Progenitor cell of endocrine pancreas (in vitro differentiated cells): ENCODE measurements around the gene UTP14C. TPM values are rescaled to one million over a fixed set of nuclear protein-coding genes. Genes with fewer than 3 reads are reported as not detected.
A peak's percentile ranks its signal among the peaks of the same experiment; 100 is the strongest.

ENCODE experiments used
- DNase-seq: peaks from one replicate; pipeline ENCODE4 v3.0.0; 2021; ENCODE audit warnings: low spot score; ENCODE audit not compliant: unreplicated experiment
- H3K27ac Mint-ChIP-seq: 2 replicates; pipeline ENCODE4 v1.8.0; 2021; ENCODE audit warnings: mild to moderate bottlenecking, moderate library complexity, mixed read lengths
- H3K27me3 Mint-ChIP-seq: 2 replicates; pipeline ENCODE4 v1.8.0; 2021; ENCODE audit warnings: mixed read lengths
- H3K36me3 Mint-ChIP-seq: 2 replicates; pipeline ENCODE4 v1.8.0; 2022; ENCODE audit warnings: mixed read lengths; ENCODE audit not compliant: insufficient read depth
- H3K4me1 Mint-ChIP-seq: 2 replicates; pipeline ENCODE4 v1.8.0; 2021; ENCODE audit warnings: low read depth, mixed read lengths
- H3K4me3 Mint-ChIP-seq: 2 replicates; pipeline ENCODE4 v1.8.0; 2021; ENCODE audit warnings: low read depth, mild to moderate bottlenecking, moderate library complexity, mixed read lengths
- H3K9me3 Mint-ChIP-seq: 2 replicates; pipeline ENCODE4 v1.8.0; 2021; ENCODE audit warnings: low read depth, mixed read lengths
- CTCF ChIP-seq: fragments of 200-600 bp; sonication (generic); IDR thresholded peaks from one replicate; pipeline ENCODE4 v1.5.0; 2021; ENCODE audit warnings: antibody characterized with exemption, mild to moderate bottlenecking; ENCODE audit not compliant: unreplicated experiment
- total RNA-seq: library from RNA; stranded (reverse); gene quantifications from 2 replicates; pipeline ENCODE4 v1.2.1, GENCODE V29; 2021

UTP14C gene
- total RNA-seq, 1 donor from 2014 or later, result 22.6 TPM

- no peaks in the 10 kb centered on the region for H3K9me3 Mint-ChIP-seq
- H3K27ac Mint-ChIP-seq, result peak overlapping the region; percentile 90
- no peak for DNase-seq
- H3K4me3 Mint-ChIP-seq, result peak overlapping the region; percentile 51
- H3K36me3 Mint-ChIP-seq, result no peaks in the 10 kb centered on the region
- no peak for TF ChIP-seq CTCF
- H3K27me3 Mint-ChIP-seq, result no peaks in the 10 kb centered on the region
- peaks cover 81% of the 10 kb centered on the region for H3K4me1 Mint-ChIP-seq
These were observed 25.6 kb upstream of the UTP14C start for GRCh38 chr13:51998723-51999509.

- Mint-ChIP-seq H3K36me3 (no peaks in the 10 kb centered on the region), H3K9me3 (no peaks in the 10 kb centered on the region), H3K27me3 (no peaks in the 10 kb centered on the region), H3K4me1 (peaks cover 86% of the 10 kb centered on the region), H3K4me3 (peak overlapping the region; percentile 17), H3K27ac (peak overlapping the region; percentile 90)
- no peak for TF ChIP-seq CTCF
- DNase-seq, result no peak
These were observed 25.0 kb upstream of the UTP14C start for GRCh38 chr13:51999510-51999911.

- H3K4me1 Mint-ChIP-seq, result peaks cover 85% of the 10 kb centered on the region
- TF ChIP-seq CTCF, result no peak
- no peaks in the 10 kb centered on the region for H3K9me3 Mint-ChIP-seq
- DNase-seq, result no peak
- H3K4me3 Mint-ChIP-seq, result peak overlapping the region; percentile 17
- H3K27ac Mint-ChIP-seq, result peak overlapping the region; percentile 90
- H3K36me3 Mint-ChIP-seq, result no peaks in the 10 kb centered on the region
- no peaks in the 10 kb centered on the region for H3K27me3 Mint-ChIP-seq
These were observed 24.6 kb upstream of the UTP14C start for GRCh38 chr13:51999921-52000320.

GRCh38 chr13:52001120-52001731 lies 23.3 kb upstream of the UTP14C start:
- Mint-ChIP-seq H3K27ac (peak overlapping the region; percentile 1), H3K4me1 (peaks cover 84% of the 10 kb centered on the region), H3K36me3 (peaks cover 3% of the 10 kb centered on the region), H3K27me3 (no peaks in the 10 kb centered on the region), H3K4me3 (no peak overlapping the region), H3K9me3 (no peaks in the 10 kb centered on the region)
- DNase-seq, result no peak
- peak; percentile 65 for TF ChIP-seq CTCF

GRCh38 chr13:52002361-52002760 lies 22.1 kb upstream of the UTP14C start:
- Mint-ChIP-seq H3K36me3 (peaks cover 9% of the 10 kb centered on the region), H3K4me1 (peaks cover 86% of the 10 kb centered on the region), H3K27me3 (no peaks in the 10 kb centered on the region), H3K27ac (no peak overlapping the region), H3K9me3 (no peaks in the 10 kb centered on the region), H3K4me3 (no peak overlapping the region)
- no peak for TF ChIP-seq CTCF
- no peak for DNase-seq
